ENCODE data around the gene C2CD2.

Gene C2CD2

DNA sequence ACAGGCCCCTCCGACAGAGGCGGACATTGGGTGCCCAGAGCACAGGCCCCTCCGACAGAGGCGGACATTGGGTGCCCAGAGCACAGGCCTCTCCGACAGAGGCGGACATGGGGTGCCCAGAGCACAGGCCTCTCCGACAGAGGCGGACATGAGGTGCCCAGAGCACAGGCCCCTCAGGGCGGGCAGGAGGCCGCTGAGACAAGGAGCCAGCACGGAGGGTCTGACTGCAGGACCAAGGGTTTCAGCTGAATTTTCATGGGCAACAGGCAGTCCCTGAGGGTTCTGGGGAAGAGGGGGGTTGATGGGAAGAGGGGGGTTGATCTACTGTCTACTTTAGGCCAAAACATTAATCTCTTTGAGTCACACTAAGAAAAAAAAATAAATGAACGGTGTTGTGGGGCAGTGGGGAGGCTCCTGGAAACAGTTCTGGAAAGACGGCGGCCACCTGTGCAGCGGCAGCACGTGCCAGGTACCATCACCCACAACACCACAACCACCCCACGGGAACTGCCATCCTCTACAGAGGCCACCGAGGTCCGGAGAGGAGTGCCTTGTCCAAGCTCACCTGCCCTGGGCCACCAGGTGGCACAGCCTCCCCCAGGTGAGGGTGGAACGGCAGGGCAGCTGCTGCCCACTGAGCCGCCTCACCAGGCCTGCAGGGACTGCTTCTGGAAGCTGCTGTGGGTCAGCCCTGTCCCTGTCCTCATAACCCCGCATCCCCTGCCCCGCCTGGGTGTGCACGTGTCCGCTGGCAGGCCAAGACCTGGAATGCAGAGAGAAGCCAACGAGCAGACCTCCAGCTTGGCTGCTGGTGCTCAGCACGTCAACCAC is 95.1 kb downstream of the C2CD2 start:
- Mint-ChIP-seq H3K4me1 (ENCODE audit: low read depth) (peaks cover 4% of the 10 kb centered on the region), H3K9me3 (no peaks in the 10 kb centered on the region), H3K36me3 (ENCODE audit: low read depth) (peaks cover 36% of the 10 kb centered on the region), H3K4me3 (no peak overlapping the region), H3K27me3 (no peaks in the 10 kb centered on the region), H3K27ac (no peak overlapping the region)

DNA sequence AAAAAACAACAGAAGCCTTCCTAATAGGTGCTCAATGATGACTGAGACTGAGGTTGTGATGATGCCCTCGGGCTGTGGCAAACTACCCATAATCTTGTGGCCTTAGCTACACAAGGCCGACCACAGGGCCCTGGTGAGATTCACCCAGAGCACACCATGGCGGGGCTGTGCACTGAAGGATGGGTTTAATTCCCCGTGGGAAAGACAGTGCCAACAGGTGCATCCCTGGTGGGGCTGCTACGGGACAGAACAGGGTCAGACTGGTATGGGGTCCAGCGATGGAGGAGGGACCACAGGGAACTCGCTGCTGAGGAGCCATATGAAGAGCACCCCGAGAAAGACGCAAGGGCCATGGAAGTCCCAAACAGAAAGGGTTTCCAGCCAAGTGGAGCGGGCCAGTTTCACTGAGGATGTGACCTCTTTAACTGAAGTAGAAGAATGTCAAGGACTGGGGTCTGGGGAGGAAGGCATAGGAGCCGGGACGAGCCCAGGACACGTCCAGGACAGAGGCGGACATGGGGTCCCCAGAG is 96.0 kb downstream of the C2CD2 start:
- no peak overlapping the region for H3K4me3 Mint-ChIP-seq
- no peaks in the 10 kb centered on the region for H3K4me1 Mint-ChIP-seq (ENCODE audit: low read depth)
- no peaks in the 10 kb centered on the region for H3K27me3 Mint-ChIP-seq
- H3K27ac Mint-ChIP-seq: no peak overlapping the region
- peaks cover 42% of the 10 kb centered on the region for H3K36me3 Mint-ChIP-seq (ENCODE audit: low read depth)
- H3K9me3 Mint-ChIP-seq: no peaks in the 10 kb centered on the region

DNA sequence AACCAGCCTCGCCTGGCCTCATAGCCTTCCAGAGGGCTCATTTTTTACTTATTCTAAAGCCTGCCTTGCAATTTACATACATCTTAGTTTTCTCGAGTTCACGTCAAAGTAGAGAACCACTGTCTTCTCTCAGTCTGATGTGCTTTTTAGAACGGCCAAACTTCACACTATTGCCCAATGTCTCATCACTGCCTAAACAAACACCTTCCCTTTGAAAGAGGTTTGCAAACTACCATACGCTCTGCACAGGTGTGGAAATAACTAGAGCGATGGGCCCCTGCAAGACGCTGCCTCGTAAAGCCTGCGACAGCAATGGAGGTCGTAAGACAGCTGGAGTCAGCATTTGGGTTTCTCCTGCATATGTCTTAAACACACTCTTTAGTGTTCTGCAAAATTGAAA is 97.2 kb downstream of the C2CD2 start:
- no peak overlapping the region for H3K27ac Mint-ChIP-seq
- H3K4me1 Mint-ChIP-seq (ENCODE audit: low read depth): no peaks in the 10 kb centered on the region
- H3K4me3 Mint-ChIP-seq: no peak overlapping the region
- H3K9me3 Mint-ChIP-seq: no peaks in the 10 kb centered on the region
- no peaks in the 10 kb centered on the region for H3K27me3 Mint-ChIP-seq
- peaks cover 49% of the 10 kb centered on the region for H3K36me3 Mint-ChIP-seq (ENCODE audit: low read depth)

DNA sequence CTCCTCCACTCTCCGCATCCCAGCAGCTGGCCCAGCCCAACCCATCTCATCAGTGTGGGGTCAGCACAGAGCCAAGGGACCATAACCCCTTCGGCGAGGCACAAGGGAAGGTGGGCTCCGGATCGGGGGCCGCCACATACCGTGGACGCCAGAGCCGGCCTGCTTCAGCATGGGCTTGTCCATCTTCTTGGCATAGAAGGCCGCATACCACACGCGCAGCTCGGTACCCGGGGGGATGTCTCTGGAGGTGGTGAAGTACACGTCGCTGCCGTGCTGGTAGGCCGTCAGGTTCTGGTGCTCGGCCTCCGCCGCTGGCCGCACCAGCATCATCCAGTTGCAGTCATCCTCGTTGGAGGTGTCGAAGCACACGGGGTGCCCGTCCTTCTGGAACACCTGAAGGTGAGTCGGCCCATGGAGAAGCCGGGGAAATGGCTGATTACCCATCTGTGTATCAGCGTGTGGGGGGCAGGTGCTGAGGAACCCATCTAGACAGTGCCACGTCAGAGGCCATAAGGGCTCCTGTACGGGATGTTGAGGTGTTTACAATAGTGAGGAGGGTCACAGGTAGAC is 99.3 kb downstream of the C2CD2 start:
- Mint-ChIP-seq H3K4me3 (no peak overlapping the region), H3K27me3 (no peaks in the 10 kb centered on the region), H3K27ac (no peak overlapping the region), H3K36me3 (ENCODE audit: low read depth) (peaks cover 53% of the 10 kb centered on the region), H3K9me3 (no peaks in the 10 kb centered on the region), H3K4me1 (ENCODE audit: low read depth) (no peaks in the 10 kb centered on the region)

DNA sequence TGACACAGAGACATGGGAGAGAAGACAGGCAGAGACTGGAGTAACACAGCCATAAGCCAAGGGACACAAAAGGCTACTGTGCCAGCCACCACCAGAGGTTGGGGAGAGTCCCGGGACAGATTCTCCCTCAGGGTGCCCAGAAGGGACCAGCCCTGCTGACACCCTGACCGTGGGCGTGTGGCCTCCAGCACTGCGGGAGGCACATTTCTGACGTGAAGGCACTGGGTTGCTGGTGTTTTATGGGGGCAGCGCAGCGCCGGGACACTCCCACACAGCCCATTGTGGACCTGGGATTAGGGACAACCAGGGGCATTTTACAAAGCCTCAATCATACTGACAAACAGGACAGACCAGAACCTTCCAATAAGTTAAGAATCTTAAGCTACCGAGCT is 100.9 kb downstream of the C2CD2 start:
- H3K36me3 Mint-ChIP-seq (ENCODE audit: low read depth): peaks cover 57% of the 10 kb centered on the region
- H3K27ac Mint-ChIP-seq: no peak overlapping the region
- no peaks in the 10 kb centered on the region for H3K9me3 Mint-ChIP-seq
- H3K4me1 Mint-ChIP-seq (ENCODE audit: low read depth): no peaks in the 10 kb centered on the region
- no peaks in the 10 kb centered on the region for H3K27me3 Mint-ChIP-seq
- no peak overlapping the region for H3K4me3 Mint-ChIP-seq

DNA sequence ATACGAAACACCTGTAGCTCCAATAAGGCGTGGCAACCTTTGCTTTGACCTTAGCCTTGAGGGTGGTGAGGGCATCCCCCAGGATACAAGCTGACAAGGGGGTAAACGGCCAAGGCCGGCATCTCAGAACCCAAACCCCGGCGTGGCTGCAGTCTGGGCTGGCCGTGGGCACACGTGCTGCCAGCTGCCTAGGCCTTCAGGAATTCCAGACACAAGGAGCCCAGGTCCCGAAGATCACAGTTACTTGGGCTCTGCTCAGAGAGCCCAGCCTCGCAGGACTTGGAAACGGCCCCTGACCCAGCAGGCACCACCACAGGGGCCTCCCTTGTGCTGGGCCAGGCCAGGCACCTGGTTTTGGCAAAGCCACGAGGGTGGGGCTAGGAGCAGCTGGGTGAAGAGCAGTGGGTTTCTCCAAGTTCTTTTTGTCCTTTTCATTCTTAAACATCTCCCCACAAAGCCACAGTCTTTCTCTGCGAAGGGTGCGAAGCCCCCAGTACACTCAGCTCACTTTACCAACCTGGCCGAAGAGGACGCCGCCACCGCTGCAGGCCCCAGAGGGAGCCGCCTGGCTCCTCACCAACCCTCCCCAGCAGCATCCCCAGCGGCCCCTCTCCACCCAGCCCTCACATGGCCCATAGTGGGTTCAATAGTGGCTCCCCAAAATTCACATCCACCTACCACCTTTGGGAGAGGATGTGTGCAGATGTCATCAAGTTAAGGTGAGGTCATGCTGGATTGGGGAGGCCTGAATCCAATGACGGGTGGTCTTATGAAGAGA is 101.5 kb downstream of the C2CD2 start:
- Mint-ChIP-seq H3K4me1 (ENCODE audit: low read depth) (no peaks in the 10 kb centered on the region), H3K9me3 (no peaks in the 10 kb centered on the region), H3K27ac (no peak overlapping the region), H3K27me3 (no peaks in the 10 kb centered on the region), H3K36me3 (ENCODE audit: low read depth) (peaks cover 59% of the 10 kb centered on the region), H3K4me3 (no peak overlapping the region)

DNA sequence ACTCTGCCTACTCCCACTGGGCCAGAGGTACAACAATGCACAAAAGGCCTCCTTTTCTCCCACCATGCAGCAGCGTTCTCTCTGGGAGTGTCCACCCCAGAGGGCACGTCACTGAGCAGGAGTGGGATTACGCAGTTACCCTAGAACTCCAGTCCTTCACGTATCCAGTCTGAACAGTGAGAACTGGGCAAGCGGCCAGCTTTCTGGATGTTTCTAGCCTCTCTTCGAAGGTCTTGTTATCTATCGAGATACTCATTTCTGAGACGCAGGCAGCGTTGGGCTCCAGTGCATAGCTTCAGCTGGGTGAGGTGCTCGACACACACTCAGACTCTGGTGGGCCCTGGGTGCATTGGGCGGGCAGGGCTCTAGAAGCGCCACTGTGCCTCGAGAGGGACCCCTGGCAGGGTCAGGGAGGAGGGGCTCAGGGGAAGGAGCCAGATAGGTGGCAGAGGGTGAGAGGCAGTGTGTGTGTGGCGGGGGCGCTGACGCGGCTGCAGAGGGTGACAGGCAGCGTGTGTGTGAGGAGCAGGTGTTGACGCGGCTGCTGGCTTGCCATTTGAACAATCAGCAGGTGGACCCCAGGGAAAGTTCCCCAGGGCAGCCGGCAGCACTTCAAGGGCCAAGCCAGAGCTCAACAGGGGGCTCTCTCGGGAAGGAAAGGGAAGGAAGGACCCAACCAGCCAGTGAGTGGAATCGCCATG is 102.6 kb downstream of the C2CD2 start:
- H3K4me3 Mint-ChIP-seq: no peak overlapping the region
- H3K36me3 Mint-ChIP-seq (ENCODE audit: low read depth): peaks cover 60% of the 10 kb centered on the region
- H3K9me3 Mint-ChIP-seq: no peaks in the 10 kb centered on the region
- H3K27ac Mint-ChIP-seq: no peak overlapping the region
- no peaks in the 10 kb centered on the region for H3K4me1 Mint-ChIP-seq (ENCODE audit: low read depth)
- no peaks in the 10 kb centered on the region for H3K27me3 Mint-ChIP-seq

DNA sequence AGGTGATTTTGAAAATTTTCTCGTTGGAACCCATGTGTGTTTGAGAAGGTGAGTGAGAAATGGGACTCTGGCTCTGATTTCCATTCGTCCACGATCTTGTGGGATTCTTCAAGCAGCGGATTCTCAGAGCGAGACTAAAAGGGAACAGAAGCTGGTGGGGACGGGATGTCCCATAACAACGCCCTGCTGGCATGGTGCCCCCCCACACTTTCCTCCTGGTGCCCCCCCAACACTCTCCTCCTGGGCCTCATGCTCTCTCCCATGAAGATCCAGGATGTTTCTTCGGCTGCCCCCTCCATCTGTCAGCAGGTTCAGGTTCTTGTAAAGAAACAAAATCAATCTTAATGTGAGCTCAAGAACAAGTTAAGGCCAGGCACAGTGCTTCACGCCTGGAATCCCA is 103.7 kb downstream of the C2CD2 start:
- no peaks in the 10 kb centered on the region for H3K27me3 Mint-ChIP-seq
- no peaks in the 10 kb centered on the region for H3K9me3 Mint-ChIP-seq
- no peaks in the 10 kb centered on the region for H3K4me1 Mint-ChIP-seq (ENCODE audit: low read depth)
- peaks cover 65% of the 10 kb centered on the region for H3K36me3 Mint-ChIP-seq (ENCODE audit: low read depth)
- H3K27ac Mint-ChIP-seq: no peak overlapping the region
- H3K4me3 Mint-ChIP-seq: no peak overlapping the region

DNA sequence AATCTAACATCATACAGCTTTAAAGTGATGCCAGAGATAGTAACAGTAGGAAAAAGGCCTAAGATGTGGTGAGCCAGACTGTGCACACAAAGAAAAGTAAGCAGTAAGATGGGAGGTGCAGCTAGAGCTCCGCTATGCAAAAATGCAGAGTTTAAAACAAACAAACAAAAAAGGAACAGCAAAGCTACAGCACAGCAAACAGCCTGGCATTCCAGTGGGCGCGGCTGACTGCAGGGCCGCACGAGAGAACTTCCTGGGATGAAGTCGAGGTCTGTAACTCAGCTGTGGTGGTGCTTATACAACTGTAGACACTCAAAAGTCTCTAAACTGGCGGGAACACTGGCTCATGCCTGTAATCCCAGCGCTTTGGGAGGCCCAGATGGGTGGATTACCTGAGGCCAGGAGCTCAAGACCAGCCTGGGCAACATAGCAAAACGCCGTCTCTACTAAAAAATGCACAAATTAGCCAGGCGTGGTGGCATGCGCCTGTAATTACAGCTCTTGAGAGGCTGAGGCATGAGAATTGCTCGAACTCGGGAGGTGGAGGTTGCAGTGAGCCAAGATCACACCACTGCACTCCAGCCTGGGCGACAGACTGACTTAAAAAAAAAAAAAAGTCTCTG is 104.7 kb downstream of the C2CD2 start:
- H3K27ac Mint-ChIP-seq: no peak overlapping the region
- no peaks in the 10 kb centered on the region for H3K9me3 Mint-ChIP-seq
- H3K4me1 Mint-ChIP-seq (ENCODE audit: low read depth): no peaks in the 10 kb centered on the region

DNA sequence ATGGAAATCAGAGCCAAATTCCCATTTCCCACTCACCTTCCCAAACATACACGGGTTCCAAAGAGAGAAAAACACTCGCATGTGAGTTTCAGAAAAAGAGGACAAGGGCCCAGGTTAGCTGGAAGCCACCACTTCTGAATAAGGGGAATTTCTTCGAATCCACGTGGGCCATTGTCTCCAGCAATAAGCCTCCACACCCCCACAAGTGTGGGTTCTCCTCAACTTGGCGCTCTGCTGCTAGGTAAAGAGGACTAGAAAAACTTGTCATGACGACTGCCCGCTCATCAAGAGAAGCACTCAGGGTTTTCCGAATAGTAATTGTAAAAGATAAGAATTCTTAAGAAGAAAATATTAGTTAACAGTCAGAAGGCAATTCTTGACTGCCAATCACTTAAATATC is 105.3 kb downstream of the C2CD2 start:
- Mint-ChIP-seq H3K4me1 (ENCODE audit: low read depth) (no peaks in the 10 kb centered on the region), H3K4me3 (no peak overlapping the region), H3K9me3 (no peaks in the 10 kb centered on the region), H3K27ac (no peak overlapping the region), H3K36me3 (ENCODE audit: low read depth) (peaks cover 57% of the 10 kb centered on the region), H3K27me3 (no peaks in the 10 kb centered on the region)

More for the DNA sequence above, 104.7 kb downstream of the C2CD2 start:
- no peaks in the 10 kb centered on the region for H3K27me3 Mint-ChIP-seq
- peaks cover 57% of the 10 kb centered on the region for H3K36me3 Mint-ChIP-seq (ENCODE audit: low read depth)
- H3K4me3 Mint-ChIP-seq: no peak overlapping the region

DNA sequence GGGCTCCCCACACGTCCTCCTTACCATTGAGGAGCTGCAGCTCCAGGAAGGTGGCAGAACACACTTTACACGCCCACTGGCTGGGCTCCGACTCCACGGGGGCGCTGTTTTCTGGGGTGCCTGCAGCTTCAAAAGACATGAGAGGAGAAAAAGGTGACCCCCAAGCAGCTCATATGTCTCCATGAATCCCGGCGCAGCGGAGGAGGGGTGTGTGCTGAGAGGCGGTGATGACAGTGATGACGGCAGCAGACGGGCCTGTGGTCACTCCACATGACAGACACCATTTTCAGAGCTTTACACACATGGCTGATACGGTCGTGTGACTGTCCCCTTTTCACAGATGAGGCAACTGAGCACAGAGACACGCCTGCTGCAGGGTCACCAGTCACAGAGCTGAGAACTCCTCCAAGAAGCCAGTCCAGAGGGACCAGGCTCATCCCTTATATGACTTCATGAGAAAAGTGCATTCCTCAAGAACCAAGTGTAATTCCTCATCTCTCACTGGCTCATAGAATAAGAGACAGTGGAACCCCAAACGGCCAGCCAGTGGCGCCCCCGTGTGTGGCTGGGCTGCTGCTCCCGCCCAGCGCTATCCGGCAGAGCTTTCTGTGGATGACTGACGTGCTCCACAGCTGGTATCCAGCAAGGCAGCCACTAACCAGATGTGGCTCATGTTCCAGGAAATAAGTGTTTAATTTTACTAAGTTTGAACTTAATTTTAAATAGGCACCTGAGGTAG is 106.6 kb downstream of the C2CD2 start:
- Mint-ChIP-seq H3K9me3 (no peaks in the 10 kb centered on the region), H3K27ac (no peak overlapping the region), H3K4me3 (no peak overlapping the region), H3K4me1 (ENCODE audit: low read depth) (no peaks in the 10 kb centered on the region), H3K36me3 (ENCODE audit: low read depth) (peaks cover 57% of the 10 kb centered on the region), H3K27me3 (no peaks in the 10 kb centered on the region)

DNA sequence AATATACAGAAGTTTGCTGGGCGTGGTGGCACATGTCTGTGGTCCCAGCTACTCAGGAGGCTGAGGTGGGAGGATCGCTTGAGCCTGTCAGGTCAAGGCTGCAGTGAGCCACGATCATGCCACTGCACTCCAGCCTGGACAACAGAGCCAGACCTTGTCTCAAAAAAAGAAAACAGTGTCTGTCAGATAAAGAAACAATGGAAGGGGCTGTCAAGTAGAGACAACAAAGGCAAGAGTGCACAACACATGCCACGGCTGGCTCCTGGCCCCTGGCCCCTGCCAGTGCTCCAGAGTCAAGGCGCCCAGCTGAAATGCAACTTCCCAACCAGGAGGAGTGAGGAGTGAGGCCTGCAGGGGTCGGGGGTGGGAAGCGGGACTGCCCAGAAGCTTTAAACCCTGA is 107.3 kb downstream of the C2CD2 start:
- H3K27me3 Mint-ChIP-seq: no peaks in the 10 kb centered on the region
- H3K27ac Mint-ChIP-seq: no peak overlapping the region
- H3K36me3 Mint-ChIP-seq (ENCODE audit: low read depth): peaks cover 60% of the 10 kb centered on the region
- H3K4me3 Mint-ChIP-seq: no peak overlapping the region
- H3K4me1 Mint-ChIP-seq (ENCODE audit: low read depth): no peaks in the 10 kb centered on the region
- no peaks in the 10 kb centered on the region for H3K9me3 Mint-ChIP-seq

DNA sequence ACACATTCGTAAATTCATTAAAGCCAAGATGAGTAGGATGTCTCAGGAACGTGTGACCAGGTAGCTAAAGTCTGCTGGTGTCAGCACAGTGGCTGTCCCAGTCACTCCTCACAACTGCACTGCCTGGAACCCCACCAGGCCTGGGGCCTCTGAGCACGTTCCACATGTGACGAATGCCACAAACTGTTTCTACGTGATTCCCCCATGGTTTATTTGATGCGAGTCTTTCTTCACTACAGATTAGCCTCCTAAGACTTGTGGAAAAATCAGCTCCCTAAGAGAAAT is 107.8 kb downstream of the C2CD2 start:
- Mint-ChIP-seq H3K9me3 (peaks cover 5% of the 10 kb centered on the region), H3K27ac (no peak overlapping the region), H3K4me1 (ENCODE audit: low read depth) (no peaks in the 10 kb centered on the region), H3K27me3 (no peaks in the 10 kb centered on the region), H3K36me3 (ENCODE audit: low read depth) (peaks cover 62% of the 10 kb centered on the region), H3K4me3 (no peak overlapping the region)
